ENCODE measurements around the gene AHR.

GRCh38 chr7:17298840-17299482, 509 bp downstream of the AHR start:
- TF ChIP-seq CTCF (IDR thresholded peaks at IDR 0.05; ENCODE audit: low read length) (no peak), EZH2 (IDR thresholded peaks at IDR 0.05; ENCODE audit: borderline replicate concordance, low read length) (no peak)

Data from OCI-LY1 (cell line).